Dedifferentiated amniotic fluid mesenchymal stem cell (primary cell): ENCODE results near the gene MED4.
A peak's percentile ranks its signal among the peaks of the same experiment; 100 is the strongest.

Experiments used
- DNase-seq: peaks from one replicate; pipeline ENCODE4 v3.0.0-alpha.2; 2016; ENCODE audit errors: extremely low spot score

The MED4 gene

DNA sequence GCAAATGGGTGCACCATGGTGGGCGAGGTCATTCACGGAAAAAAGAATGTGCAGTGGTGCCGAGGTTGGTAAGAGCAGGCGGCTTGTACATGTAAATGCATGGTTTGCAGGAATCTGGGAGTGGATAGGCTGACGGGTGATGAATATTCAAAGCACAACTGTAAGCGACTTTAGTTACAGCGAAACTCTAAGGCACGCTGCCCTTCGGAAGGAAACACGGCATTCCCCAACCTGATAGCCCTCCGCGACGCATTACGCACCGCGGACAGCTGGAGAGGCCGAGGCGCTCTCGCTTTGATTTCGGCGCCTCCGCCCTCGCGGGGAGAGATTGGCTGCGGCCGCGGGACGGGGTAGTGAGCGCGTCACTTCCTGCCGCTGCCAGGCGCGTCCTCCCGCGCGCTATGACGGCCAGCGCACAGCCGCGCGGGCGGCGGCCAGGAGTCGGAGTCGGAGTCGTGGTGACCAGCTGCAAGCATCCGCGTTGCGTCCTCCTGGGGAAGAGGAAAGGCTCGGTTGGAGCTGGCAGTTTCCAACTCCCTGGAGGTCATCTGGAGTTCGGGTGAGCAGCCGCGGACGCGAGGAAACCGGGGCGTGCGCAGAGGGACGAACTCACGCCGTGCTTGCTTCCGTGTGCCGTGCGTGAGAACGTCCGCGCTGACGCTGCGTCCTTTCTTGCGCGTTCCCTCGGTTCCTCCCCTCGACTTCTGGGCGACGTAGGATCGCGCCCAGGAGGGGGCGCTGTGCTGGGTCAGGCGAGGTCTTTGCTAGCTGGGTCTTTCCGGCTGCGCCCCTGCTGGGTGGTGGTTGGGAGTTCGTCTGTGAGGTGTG is 57.3 kb downstream of the MED4 start, which contains the start of gene NUDT15:
Gene NUDT15, plus strand, starts transcription at position 381 of the 828 bp plus-strand sequence. Its CDS starts 21 bp downstream, at position 402.
- peak; percentile 95 for DNase-seq

DNA sequence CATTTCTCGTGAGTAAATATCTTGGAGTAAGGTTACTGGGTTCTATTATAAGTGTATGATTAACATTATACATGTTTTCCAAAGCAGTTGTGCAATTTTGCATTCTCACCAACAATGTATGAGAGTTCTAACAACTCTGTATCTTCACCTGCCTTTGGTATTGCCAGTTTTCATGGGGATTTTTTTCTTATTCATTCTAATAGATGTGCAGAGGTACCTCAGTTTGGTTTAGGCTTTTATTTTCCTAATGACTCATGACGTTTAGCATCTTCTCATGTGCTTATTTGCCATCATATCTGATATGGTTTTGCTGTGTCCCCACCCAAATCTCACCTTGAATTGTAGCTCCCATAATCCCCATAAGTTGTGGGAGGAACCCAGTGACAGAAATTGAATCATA is 65.0 kb downstream of the MED4 start:
- DNase-seq: no peak

- no peak for DNase-seq
Observed at GRCh38 chr13:48028066-48028465, 66.8 kb downstream of the MED4 start.
